ENCODE results near the gene RPN1.

The RPN1 gene

DNA sequence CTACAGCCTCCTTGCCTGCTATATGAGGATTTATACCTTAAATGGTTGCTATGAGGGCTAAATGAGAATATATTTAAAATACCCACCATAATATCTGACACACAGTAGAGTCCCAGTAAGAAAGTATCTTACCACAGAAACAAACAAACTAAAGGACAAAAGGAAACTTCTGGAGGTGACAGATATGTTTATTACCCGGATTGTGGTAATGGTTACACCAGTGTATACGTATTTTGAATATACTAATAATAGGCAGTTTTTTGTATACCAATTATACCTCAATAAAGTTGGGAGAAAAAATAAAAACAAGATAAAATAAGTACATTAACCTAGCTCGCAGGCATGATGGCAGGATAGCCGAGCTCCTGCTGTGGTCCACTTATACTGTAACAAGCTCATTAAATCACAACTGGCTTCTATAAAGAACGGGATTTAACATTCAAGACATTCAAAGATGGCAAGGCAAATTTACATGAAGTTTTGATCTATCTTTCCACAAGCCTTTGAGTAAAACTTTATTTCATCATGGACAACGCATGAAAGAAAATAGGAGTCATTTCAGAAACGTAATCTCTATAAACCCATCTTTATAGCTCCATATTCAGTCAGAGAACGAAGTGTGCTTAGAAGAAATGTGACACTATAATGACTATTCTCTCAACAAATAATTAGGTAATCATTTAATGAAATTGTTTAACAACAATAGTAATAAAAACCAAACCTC lies 1.5 kb downstream of the RPN1 start:
- DNase-seq, result no peak

DNA sequence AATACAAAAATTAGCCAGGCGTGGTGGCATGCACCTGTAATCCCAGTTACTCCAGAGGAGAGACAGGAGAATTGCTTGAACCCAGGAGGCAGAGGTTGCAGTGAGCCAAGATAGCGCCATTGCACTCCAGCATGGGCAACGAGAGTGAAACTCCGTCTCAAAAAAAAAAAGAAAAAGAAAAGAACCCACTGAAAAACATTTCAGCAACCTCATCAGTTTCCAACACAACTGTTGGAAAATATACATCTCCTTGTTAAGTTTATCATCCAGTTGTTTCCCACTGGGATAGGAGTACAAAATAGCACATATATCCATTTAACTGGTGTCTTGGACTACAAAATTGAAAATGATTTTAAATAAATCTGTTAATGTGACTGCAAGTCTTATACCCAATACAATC lies 2.2 kb downstream of the RPN1 start:
- no peak for DNase-seq

DNA sequence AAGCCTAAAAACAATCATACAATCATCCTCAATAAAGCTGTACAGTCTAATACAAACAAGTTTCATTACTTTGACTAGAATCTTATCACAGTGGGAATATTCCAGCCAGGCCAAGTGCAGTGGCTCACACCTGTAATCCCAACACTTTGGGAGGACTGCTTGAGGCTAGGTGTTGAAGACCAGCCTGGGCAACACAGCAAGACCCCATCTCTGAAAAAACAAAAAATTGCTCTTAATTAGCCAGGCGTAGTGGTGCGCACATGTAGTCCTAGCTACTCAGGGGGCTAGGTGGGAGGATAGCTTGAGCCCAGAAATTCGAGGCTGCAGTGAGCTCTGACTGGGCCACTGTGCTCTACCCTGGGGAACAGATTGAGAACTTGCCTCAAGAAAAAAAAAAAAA lies 3.3 kb downstream of the RPN1 start:
- no peak for DNase-seq

DNA sequence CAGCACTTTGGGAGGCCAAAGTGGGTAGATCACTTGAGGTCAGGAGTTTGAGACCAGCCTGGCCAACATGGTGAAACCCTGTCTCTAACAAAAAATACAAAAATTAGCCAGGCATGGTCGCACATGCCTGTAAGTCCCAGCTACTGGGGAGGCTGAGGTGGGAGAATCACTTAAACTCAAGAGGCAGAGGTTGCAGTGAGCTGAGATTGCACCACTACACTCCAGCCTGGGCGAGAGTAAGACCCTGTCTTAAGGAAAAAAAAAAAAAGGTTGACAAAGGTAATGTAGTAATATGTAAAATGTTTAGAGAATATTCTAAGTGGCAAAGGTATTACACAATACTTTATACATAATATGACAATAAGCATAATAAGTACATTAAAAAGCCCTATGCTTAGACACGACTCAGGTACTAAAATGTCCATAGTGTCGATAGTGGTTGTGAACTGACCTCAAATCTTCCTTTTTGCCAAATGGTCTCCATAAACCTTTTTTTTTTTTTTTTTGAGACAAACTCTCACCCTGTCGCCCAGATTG lies 16.5 kb downstream of the RPN1 start:
- no peak for DNase-seq

DNA sequence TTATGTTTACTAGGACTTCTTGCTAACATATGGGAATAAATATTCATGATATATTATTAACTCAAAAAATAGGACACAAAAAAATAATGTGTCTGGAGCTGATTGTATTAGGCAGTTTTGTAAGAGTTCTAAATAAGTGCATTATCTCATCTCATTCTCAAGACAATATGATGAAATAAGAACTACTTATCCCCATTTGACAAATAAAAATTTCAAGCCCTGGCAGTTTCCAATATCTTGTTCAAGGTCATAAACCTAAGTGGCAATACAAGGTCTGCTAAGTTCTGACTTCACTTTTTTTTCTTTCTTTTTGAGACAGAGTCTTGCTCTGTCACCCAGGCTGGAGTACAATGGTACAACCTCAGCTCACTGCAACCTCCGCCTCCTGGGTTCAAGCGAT lies 18.3 kb downstream of the RPN1 start:
- no peak for DNase-seq

DNA sequence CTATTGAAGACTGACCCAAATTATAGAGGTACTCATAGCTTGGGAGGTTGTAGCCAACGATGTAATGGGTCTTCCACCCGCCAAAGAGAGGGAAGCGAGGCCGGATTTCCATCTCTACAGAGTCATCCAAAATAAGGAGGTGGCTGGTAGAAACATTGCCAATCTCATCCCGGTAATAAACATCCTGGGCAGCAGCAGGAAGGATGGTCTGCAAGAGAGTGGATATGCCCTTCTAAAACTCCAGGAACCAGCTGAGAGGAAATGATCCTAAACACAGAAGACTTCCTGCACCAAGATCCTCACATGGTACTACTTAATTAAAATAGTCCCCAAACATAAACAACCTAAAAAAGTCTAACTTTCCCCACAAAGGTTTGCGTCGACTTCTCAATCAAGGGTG lies 20.7 kb downstream of the RPN1 start:
- DNase-seq, result no peak

DNA sequence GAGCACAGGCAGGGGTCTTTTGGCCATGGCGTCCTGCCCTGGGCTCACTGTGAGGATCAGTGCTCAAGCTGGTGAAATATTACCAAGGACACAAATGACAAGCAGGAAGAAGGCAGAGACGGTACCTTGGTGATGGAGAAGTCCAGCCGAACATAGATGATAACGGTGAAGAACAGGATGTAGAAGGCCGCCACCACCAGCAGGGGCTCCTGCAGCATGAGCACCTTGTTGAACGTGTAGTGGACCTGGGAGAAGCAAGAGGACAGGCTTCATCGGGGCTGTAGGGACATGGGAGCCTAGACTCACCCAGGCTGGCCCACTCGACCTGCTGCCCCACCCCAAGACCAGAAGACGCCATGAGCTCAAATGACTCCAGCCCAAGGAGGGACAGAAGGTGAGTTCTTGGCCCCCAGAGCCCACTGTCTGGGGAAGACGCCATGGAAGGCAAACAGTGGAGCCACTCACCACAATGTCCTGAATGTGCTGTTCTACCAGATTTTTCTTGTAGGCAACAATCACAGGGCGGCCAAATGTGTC lies 25.1 kb downstream of the RPN1 start:
- no peak for DNase-seq

DNA sequence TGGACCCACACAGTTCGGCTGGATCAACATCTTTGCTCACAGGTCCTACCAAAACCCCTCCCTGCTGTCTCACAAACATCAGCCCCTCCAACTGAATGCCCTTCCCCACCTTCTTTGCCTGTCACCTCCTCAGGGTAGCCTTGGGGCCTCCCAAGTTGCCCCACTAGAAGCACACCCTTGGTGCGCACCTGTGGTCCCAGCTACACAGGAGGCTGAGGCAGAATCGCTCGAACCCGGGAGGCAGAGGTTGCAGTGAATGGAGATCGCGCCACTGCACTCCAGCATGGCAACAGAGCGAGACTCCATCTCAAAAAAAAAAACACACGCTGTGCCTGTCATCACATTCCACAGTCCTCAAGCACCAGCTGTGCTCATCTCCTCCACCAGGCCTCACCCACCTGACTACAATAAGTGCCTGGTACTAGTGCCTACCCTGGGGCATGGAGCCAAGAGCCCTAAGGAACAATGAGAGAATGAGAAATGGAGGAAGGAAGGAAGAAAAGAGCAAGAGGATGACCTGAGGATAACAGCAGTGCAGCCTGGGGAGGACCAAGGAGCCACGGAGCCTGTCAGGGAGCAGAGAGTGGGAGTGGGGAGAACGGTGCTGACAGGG lies 26.0 kb downstream of the RPN1 start:
- no peak for DNase-seq

DNA sequence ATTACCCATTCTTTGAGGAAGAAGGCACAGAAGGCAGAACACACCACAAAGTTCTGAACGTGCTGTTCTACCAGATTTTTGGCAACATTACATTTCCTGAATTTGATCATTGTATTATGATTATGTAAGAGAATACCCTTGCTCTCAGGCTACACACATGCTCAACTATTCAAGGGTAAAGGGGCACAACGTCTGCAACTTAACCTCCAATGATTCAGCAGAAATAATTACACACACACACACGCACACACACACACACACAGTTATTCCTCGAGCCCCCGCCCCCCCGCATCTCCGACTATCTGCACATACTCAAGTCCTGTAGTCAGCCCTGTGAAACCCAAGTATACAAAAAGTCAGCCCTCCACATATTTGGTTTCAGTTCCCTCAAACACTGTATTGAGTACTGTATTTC lies 26.8 kb downstream of the RPN1 start:
- no peak for DNase-seq

DNA sequence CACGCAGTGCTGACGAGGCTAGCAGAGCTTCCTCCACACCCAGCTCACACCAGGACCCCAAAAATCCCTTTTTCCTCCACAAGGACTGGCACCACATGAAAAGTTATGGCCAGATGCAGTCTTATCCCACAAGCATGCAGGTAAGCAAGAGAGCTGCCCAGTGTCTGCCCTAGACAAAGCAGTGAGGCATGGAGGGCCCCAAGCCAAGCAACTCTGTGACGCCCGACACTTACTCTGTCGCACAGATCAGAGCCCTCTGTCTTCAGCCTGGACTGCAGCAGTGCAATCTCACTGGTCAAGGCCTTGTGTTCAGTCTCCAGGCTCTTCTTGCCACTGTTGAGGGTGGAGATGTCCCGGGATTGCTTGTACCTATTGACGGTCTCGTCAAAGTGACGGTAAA lies 28.7 kb downstream of the RPN1 start:
- DNase-seq, result no peak

DNA sequence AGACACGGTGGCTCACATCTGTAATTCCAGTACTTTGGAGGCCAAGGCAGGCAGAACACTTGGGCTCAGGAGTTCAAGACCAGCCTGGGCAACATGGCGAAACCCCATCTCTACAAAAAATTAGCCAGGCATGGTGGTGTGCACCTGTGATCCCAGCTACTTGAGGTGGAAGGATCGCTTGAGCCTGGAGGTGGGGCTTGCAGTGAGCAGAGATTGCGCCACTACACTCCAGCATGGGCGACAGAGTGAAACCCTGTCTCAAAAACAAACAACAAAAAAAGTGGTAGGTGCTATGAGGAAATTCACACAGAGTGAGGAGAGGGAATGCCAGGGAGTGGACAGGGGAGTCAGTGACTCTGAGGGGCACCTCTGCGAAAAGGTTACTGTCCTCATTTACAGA lies 29.4 kb downstream of the RPN1 start:
- no peak for DNase-seq

DNA sequence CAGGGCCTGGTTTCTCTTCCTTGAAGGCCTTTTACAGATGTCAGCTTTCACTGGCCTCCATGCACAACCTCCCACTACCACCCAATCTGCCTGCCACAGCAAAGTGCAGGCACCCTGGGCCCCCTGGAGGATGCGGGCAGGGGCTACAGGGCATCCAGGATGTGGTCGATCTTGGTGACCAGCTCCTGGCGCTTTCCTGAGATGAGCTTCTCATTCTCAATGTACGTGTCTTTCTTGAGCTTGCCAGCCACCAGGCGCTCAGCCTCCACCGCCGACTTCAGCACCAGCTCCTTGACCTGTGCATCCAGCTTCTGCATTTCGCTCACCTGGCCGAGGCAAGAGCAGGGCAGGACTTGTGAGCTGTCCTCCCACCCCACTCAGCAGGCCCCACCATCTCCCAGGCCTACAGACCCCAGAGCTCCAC lies 30.3 kb downstream of the RPN1 start:
- DNase-seq, result peak; percentile 25

DNA sequence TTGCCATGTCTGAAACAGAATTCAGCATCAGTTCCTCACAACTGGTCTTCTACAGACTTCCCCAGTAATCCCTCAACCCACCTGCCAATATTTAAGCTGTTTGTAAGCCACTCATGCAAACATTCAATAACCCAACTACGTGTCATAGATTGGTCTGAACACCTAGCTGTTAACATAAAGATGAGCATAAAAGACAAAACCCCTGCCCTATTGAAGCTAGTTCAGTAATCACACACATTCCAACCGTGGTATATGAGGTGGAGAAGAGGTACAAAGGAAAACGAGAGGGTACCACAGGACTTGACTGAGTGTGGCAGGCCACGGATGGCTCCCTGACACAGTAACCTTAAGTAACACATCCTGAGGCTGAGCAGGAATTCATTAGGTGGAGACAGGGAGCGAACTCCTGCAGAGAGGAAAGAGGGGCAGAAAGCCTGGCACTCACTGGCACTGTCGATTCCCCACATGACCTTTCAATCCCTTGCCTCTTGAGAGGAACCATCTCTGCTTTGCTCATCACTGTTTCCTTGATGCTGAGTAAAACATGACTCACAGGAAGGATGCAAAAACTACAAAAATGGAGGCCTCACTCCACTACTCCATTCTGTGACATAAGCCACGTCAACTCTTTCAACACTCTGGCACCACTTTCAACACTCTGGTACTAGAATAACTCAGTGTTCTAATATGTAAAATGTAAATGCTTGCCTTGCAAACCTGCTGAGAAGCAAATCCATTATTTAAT lies 31.3 kb downstream of the RPN1 start:
- no peak for DNase-seq

DNA sequence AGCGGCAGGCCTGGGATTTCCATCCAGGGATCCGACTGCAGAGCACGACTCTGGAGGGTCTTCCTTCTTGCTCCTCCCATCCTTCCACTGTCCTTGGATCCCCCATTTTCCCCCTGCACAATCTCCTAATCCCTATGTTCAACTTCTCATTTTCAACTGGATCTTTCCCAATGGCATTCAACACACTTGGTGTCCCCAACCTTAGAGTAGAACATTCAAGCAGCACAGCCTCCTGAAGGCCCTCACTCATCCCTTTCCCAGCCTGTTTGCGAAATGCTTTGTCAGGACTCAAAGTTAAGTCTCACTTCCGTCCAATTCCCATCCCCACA lies 32.3 kb downstream of the RPN1 start:
- DNase-seq, result no peak

DNA sequence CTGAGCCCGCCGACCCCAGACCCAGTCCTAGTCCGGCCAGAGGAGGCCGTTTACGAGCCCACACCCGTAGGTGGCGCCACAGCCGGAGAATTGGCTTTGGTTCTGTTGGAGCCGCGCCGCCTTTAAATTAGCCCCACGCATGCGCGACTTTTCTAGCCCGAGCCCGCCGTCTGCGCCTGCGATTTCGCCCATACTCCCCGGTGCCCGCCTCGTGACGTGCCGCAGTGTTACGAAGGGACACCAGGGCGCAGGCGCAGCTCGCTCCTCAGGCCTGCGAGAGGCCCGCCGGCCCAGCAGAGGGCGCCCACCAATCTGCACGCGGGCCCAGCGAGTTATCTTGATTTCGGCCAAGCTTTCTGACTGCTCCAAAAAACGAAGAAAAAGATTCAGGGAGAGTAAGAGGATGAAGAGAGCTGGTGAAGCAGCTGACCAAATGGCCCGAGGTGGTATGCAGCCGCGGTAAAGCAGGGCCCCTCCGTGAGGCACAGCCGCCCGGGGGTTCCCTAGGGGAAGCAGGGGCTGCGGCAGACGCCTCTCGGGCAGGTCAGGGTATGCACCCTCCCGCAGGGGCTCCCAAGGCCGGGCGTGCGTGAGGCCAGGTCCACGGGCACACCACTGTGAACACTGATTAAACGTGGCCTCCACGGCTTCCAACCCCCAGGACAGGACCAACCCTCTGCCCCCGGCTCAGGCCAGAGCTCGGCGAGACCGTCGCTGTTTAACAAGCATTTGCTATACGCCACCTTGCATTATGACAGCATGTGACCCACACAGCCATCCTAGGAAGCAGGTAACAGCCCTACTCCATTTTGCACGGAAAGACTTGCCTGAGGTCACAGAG lies 32.8 kb downstream of the RPN1 start:
- DNase-seq, result peak; percentile 97

DNA sequence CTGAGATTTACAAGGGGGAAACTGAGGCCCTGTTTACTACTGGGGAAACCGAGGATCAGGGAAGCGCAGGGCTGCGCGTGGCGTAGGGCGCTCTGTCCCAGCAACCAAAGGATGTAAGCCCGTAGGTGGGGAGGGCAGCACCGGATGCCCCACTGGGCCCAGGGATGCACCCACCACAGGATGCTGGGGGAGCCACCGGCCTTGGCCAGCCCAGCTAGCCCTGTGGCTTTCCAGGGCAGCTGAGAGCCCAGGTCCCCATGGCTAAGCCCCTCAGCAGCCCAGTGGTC lies 33.4 kb downstream of the RPN1 start:
- no peak for DNase-seq

DNA sequence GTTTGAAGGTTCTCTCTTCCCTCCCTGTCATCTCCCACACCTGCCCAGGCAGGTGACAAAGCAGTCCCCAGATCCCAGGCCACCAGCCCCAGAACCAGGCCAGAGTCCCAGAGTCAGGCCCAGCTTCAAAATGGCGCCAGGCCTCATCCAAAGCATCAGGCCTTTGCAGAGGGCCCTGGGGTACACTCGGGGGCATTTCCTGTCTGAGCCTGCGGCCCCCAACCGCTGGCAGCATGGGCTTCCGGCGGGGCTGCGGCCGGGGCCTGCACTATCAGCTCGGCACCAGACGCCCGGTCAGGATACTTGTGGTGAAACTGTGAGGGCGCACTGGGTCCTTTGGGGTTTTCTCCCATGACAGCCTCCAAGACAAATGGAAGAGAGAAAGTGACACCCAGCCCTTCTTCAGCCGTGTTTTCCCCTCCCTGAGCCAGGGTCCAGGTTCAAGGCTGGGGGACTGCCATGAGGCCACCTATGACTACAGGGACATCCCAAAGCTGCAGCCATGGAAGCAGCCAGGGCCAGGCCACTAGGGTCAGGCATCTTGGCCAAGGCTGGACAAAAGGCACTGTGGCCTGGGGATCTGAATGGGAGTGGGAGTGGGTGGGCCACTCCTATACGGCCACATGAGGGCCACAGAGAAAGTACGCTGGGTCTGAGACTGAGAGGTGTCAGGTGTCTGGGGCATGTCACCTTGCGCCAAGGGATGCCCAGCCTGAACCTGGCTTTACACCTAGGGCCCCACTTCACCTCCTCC lies 33.9 kb downstream of the RPN1 start:
- DNase-seq, result no peak

DNA sequence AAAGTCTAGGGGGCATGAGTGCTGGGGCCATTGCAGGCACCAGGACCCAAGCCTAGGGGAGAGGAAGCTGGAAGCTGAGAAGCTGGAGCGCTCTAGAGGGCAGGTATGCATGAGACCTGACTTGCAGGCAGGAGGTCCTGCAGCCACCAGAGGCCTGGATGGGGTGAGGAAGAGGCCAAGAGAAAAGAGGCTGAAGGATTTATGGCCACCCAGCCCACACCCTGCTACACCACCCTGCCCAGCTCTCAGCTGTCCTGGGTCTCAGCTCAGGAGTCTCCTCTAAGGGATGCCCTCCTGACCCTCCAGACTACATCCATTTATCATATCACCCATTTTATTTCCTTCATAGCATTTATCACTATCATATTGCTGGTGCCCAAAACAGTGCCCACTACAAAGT lies 36.5 kb downstream of the RPN1 start:
- DNase-seq, result no peak

DNA sequence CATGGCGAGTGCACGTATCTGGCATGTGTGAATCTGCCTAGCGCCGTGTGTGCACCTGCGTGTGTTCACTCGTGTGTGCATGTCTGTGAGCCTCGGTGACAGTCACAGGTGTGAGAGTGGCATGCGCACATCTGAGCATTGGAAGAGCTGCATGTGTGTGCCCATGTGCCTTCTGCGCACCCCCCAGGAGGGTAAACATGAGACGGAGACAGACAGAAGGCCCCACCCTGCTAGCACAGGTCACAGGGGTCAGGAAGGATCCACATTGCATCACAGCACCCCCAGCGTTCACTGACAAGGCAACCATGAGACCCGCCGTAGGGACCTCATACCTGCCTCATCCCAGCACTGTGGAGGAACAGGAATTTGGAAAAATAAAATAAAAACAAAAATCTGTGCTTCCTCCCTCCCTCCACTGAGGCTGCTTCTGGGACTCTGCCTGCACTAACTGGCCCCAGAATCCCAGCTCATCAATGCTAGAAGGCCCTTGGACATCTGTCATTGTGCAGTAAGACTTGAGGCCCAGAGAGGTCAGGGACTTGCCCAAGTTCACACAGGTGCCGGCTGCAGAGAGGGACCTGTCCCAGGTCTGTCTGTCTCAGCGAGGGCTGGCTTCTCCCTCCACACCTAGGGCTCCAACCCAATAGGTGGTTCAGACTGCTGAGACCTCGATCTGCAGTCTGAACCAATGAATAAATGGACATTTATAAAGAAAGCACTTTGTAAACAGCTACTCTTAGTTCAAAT lies 37.4 kb downstream of the RPN1 start:
- no peak for DNase-seq

DNA sequence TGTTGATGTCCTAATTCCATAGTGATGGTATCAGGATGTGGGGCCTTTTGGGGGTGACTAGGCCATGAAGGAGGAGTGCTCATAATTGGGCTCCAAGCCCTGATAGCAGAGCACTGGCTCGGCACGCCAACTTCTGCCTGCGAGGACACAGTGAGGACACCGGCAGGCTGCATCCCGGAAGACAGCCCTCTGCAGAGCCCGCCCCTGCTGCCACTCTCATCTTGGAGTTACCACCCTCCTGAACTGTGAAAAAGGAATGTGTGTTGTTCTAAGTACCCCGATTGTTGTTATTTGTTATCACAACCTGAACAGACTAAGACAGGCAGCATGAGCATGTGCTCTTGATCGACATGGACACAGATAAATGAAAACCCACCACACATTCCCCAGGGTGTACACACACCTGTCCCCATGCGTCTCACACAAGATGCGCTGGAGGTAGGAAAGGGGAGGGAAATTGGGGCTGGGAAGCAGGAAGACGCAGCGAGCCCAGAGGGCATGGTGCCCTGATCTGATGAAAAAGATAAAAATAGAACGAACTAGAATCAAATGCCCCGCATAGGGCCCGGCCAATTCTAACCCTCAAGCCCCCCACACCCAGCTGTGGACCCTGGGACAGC lies 40.1 kb downstream of the RPN1 start:
- no peak for DNase-seq

DNA sequence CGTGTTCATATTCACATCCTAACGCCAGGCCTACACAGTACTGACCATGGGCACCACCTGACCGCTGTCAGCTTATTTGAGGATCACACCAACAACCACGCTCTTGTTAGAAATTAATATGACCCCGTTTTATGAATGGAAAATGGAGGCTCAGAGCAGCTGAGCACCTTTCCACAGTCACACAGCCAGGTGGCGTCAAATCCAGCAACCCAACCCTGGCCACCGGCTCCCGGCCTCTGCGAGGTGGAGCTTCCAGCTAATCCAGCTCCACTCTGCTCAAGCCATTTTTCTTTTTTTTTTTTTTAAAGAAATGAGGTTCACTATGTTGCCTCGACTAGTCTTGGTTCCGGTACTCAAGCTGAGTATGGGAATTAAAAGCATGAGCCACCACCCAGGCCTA lies 41.3 kb downstream of the RPN1 start:
- no peak for DNase-seq
